ENCODE data around the gene PLEKHM3.

PLEKHM3 gene

DNA sequence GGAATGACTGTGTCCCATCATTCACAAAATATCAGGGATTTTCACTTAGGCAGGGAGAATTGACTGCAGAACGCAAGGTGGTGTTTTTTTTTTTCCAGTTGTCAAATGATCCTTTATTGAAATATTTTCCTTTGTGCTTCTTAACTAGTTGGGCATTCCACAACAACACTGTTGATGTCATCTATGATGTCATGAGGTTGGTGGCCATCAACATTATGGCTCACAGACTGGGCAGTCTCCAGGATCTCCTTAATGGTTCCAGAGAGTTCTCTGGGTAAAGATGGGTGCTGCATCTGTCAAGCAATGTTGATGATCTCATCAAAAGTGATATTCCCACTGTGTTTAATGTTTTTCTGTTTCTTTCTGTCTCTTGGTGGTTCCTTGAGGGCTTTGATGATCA lies 31.8 kb upstream of the PLEKHM3 start:
- Histone ChIP-seq H3K4me1 (ENCODE audit: control insufficient read depth in 2 of 2, insufficient read depth in 2 of 2, low read length in 2 of 2) (no peaks in the 10 kb centered on the region), H3K4me3 (ENCODE audit: low read length in 2 of 2) (no peak overlapping the region), H3K9ac (ENCODE audit: low read depth in 1 of 2, low read length in 2 of 2) (no peak overlapping the region), H3K27ac (ENCODE audit: low read depth in 2 of 2, low read length in 2 of 2) (no peak overlapping the region), H3K9me3 (ENCODE audit: control insufficient read depth in 2 of 2, low read length in 2 of 2) (no peaks in the 10 kb centered on the region), H3K36me3 (ENCODE audit: control insufficient read depth in 2 of 2, insufficient read depth in 2 of 2, low read length in 2 of 2) (no peaks in the 10 kb centered on the region), H3K27me3 (ENCODE audit: control insufficient read depth in 2 of 2, insufficient read depth in 2 of 2, low read length in 2 of 2) (no peaks in the 10 kb centered on the region)

DNA sequence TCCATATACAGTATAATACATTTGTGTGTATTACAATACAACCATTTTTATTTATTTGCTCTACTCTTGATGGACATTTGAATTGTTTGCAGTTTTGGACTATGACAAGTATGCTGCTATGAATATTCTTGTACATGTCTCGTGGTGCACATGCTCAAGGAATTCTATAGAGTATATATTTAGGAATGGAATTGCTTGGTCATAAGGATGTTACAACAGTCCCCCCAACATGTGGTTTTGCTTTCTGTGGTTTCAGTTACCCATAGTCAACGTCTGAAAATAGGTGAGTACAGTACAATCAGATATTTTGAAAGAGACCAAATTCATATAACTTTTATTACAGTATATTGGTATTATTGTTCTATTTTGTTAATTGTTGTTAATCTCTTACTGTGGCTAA lies 24.1 kb upstream of the PLEKHM3 start:
- Histone ChIP-seq H3K27ac (ENCODE audit: low read depth in 2 of 2, low read length in 2 of 2) (no peak overlapping the region), H3K36me3 (ENCODE audit: control insufficient read depth in 2 of 2, insufficient read depth in 2 of 2, low read length in 2 of 2) (no peaks in the 10 kb centered on the region), H3K9me3 (ENCODE audit: control insufficient read depth in 2 of 2, low read length in 2 of 2) (no peaks in the 10 kb centered on the region), H3K9ac (ENCODE audit: low read depth in 1 of 2, low read length in 2 of 2) (no peak overlapping the region), H3K27me3 (ENCODE audit: control insufficient read depth in 2 of 2, insufficient read depth in 2 of 2, low read length in 2 of 2) (no peaks in the 10 kb centered on the region), H3K4me3 (ENCODE audit: low read length in 2 of 2) (no peak overlapping the region), H3K4me1 (ENCODE audit: control insufficient read depth in 2 of 2, insufficient read depth in 2 of 2, low read length in 2 of 2) (peaks cover 4 to 8% of the 10 kb centered on the region in 2 donors)

DNA sequence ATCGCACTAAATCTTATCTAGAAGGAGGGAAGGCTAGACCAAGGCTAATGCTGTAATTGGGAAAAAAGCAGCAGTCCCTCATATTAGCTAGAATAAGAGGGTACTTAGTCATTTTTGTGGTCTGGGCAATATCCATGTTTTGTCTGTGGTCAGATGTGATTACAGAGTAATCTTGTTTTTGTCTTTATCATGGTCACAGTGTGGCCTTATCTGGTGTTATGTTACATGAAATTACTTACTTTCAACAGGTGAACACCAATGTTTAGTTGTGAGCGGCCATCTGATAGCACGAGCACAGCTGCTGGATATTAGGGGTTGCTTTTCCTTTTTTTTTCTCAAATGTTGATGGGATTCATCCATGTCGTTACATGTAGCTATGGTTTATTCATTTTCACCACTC lies 23.7 kb upstream of the PLEKHM3 start:
- peaks cover 4 to 8% of the 10 kb centered on the region in 2 donors for H3K4me1 ChIP-seq (ENCODE audit: control insufficient read depth in 2 of 2, insufficient read depth in 2 of 2, low read length in 2 of 2)
- H3K4me3 ChIP-seq (ENCODE audit: low read length in 2 of 2), result no peak overlapping the region
- H3K27me3 ChIP-seq (ENCODE audit: control insufficient read depth in 2 of 2, insufficient read depth in 2 of 2, low read length in 2 of 2), result no peaks in the 10 kb centered on the region
- no peak overlapping the region for H3K27ac ChIP-seq (ENCODE audit: low read depth in 2 of 2, low read length in 2 of 2)
- H3K9ac ChIP-seq (ENCODE audit: low read depth in 1 of 2, low read length in 2 of 2), result no peak overlapping the region
- no peaks in the 10 kb centered on the region for H3K9me3 ChIP-seq (ENCODE audit: control insufficient read depth in 2 of 2, low read length in 2 of 2)
- no peaks in the 10 kb centered on the region for H3K36me3 ChIP-seq (ENCODE audit: control insufficient read depth in 2 of 2, insufficient read depth in 2 of 2, low read length in 2 of 2)

DNA sequence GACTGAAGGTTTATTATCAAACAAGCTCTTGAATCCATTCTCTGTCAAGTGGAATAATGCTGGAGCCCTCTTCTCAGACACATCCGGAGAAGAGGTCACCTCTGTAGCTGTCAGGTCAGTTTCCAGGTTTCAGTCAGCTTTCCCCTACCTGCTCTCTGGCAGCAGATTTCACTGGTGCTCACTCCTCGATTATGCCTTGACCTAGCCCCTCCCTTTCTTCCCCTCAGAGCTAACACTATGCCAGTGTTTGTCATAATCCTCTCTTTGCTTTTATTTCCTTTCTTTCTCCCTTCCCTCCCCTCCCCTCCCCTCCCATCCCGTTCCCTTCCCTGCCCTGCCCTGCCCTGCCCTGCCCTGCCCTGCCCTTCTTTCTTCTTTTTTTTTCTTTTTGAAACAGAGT lies 22.5 kb upstream of the PLEKHM3 start:
- Histone ChIP-seq H3K36me3 (ENCODE audit: control insufficient read depth in 2 of 2, insufficient read depth in 2 of 2, low read length in 2 of 2) (no peaks in the 10 kb centered on the region), H3K27ac (ENCODE audit: low read depth in 2 of 2, low read length in 2 of 2) (peak overlapping the region; percentile 67), H3K4me3 (ENCODE audit: low read length in 2 of 2) (no peak overlapping the region), H3K9me3 (ENCODE audit: control insufficient read depth in 2 of 2, low read length in 2 of 2) (no peaks in the 10 kb centered on the region), H3K9ac (ENCODE audit: low read depth in 1 of 2, low read length in 2 of 2) (peak overlapping the region in 1 of 2 donors; percentile 48), H3K4me1 (ENCODE audit: control insufficient read depth in 2 of 2, insufficient read depth in 2 of 2, low read length in 2 of 2) (peaks cover 4 to 8% of the 10 kb centered on the region in 2 donors), H3K27me3 (ENCODE audit: control insufficient read depth in 2 of 2, insufficient read depth in 2 of 2, low read length in 2 of 2) (no peaks in the 10 kb centered on the region)

DNA sequence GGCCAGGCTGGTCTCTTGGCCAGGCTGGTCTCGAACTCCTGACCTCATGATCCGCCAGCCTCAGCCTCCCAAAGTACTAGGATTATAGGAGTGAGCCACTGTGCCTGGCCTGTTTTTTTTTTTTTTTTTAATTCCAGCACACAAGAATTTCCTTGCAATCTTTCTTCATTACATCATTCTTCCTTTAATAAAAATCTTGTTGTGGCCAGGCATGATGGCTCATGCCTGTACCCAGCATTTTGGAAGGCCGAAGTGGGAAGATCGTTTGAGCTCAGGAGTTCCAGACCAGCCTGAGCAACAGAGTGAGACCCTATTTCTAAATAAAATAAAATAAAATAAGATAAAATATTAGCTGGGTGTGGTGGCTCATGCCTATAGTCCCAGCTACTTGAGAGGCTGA lies 21.4 kb upstream of the PLEKHM3 start:
- no peak overlapping the region for H3K9ac ChIP-seq (ENCODE audit: low read depth in 1 of 2, low read length in 2 of 2)
- H3K4me1 ChIP-seq (ENCODE audit: control insufficient read depth in 2 of 2, insufficient read depth in 2 of 2, low read length in 2 of 2), result peaks cover 4 to 8% of the 10 kb centered on the region in 2 donors
- no peak overlapping the region for H3K27ac ChIP-seq (ENCODE audit: low read depth in 2 of 2, low read length in 2 of 2)
- H3K9me3 ChIP-seq (ENCODE audit: control insufficient read depth in 2 of 2, low read length in 2 of 2), result no peaks in the 10 kb centered on the region
- H3K36me3 ChIP-seq (ENCODE audit: control insufficient read depth in 2 of 2, insufficient read depth in 2 of 2, low read length in 2 of 2), result no peaks in the 10 kb centered on the region
- H3K4me3 ChIP-seq (ENCODE audit: low read length in 2 of 2), result no peak overlapping the region
- H3K27me3 ChIP-seq (ENCODE audit: control insufficient read depth in 2 of 2, insufficient read depth in 2 of 2, low read length in 2 of 2), result no peaks in the 10 kb centered on the region

DNA sequence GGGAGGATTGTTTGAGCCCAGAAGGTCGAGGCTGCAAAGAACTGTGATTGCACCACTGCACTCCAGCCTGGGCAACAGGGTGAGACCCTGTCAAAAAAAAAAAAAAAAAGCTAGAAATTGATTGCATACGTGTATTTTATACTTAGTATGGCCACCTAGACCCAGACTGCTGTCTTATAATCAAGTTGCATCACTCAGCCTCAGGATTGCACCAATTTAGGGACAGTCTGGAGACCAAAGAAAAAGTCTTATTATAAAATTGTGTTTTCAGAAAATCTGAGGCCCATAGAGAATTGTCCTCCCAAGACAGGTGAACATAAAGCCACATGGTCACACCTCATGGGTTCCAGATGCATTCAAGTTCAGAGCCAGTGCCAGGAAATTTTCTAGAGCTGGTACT lies 17.1 kb upstream of the PLEKHM3 start:
- Histone ChIP-seq H3K4me1 (ENCODE audit: control insufficient read depth in 2 of 2, insufficient read depth in 2 of 2, low read length in 2 of 2) (peaks cover 3 to 5% of the 10 kb centered on the region in 2 donors), H3K27me3 (ENCODE audit: control insufficient read depth in 2 of 2, insufficient read depth in 2 of 2, low read length in 2 of 2) (no peaks in the 10 kb centered on the region), H3K9ac (ENCODE audit: low read depth in 1 of 2, low read length in 2 of 2) (no peak overlapping the region), H3K9me3 (ENCODE audit: control insufficient read depth in 2 of 2, low read length in 2 of 2) (no peaks in the 10 kb centered on the region), H3K36me3 (ENCODE audit: control insufficient read depth in 2 of 2, insufficient read depth in 2 of 2, low read length in 2 of 2) (no peaks in the 10 kb centered on the region), H3K27ac (ENCODE audit: low read depth in 2 of 2, low read length in 2 of 2) (no peak overlapping the region), H3K4me3 (ENCODE audit: low read length in 2 of 2) (no peak overlapping the region)

DNA sequence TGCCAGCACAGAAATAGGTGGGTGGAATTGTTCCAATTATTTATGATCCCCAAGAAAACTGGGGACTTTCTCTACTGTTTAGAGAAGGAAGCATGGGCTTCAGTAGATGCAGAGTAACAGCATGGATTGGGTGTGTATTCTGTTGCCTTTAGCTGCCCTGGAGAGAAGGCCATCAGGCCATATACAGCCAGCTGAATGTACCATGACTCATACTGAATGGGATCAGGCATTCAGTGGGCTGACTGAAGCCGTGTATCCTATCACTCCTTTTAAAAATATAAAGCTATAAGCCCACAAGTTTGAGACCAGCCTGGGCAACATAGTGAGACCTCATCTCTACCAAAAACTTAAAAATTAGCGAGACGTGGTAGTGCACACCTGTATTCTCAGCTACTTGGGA lies 16.7 kb upstream of the PLEKHM3 start:
- H3K27ac ChIP-seq (ENCODE audit: low read depth in 2 of 2, low read length in 2 of 2), result no peak overlapping the region
- peaks cover 0 to 2% of the 10 kb centered on the region in 2 donors for H3K4me1 ChIP-seq (ENCODE audit: control insufficient read depth in 2 of 2, insufficient read depth in 2 of 2, low read length in 2 of 2)
- no peaks in the 10 kb centered on the region for H3K36me3 ChIP-seq (ENCODE audit: control insufficient read depth in 2 of 2, insufficient read depth in 2 of 2, low read length in 2 of 2)
- no peak overlapping the region for H3K9ac ChIP-seq (ENCODE audit: low read depth in 1 of 2, low read length in 2 of 2)
- H3K27me3 ChIP-seq (ENCODE audit: control insufficient read depth in 2 of 2, insufficient read depth in 2 of 2, low read length in 2 of 2), result no peaks in the 10 kb centered on the region
- H3K4me3 ChIP-seq (ENCODE audit: low read length in 2 of 2), result no peak overlapping the region
- H3K9me3 ChIP-seq (ENCODE audit: control insufficient read depth in 2 of 2, low read length in 2 of 2), result no peaks in the 10 kb centered on the region

DNA sequence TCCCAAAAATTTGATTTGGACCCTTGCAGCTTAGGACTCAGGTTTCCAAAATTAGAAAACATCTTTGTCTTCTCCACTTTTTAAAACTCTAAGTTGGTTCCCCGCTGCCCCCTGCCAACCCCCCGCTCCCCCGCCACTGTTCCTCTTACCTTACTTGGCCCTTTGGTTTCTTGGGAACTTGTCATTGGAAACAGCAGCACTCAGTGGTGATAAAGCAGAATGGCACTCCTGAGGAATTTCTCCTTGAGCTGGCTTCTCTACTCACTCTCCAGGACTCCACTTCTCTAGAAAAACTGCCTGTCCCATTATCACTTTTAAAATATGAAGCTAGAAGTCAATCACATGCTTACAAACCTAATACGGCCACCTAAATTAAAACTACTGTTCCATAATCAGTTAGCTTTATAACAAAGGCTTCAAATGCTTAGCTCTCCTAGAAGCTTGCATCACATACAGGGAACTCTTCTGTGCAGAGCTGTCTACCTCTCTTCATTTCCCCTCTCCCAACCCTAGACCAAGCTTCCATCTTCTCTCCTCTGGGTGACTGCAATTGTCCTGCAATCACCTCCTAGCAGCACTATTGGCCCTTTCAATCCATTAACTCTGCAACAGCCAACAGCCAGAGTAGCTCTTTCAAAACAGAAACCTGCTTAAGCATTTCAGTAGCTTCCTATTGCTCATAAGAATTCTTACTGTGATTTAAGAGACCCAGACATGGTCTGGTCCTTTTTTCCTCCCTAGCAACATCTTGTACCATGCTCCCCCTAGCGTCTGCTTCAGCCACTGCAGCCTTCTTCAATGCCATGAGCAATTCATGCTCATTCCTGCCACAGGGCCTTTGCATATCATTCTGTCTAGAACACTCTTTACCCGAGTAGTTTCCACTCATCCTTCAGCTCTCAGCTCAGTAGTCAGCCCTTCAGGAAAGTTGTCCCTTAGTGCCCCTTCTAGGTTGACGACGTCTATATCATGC lies 15.2 kb upstream of the PLEKHM3 start:
- H3K4me3 ChIP-seq (ENCODE audit: low read length in 2 of 2), result no peak overlapping the region
- H3K4me1 ChIP-seq (ENCODE audit: control insufficient read depth in 2 of 2, insufficient read depth in 2 of 2, low read length in 2 of 2), result peaks cover 0 to 2% of the 10 kb centered on the region in 2 donors
- H3K9me3 ChIP-seq (ENCODE audit: control insufficient read depth in 2 of 2, low read length in 2 of 2), result no peaks in the 10 kb centered on the region
- no peak overlapping the region for H3K9ac ChIP-seq (ENCODE audit: low read depth in 1 of 2, low read length in 2 of 2)
- H3K27me3 ChIP-seq (ENCODE audit: control insufficient read depth in 2 of 2, insufficient read depth in 2 of 2, low read length in 2 of 2), result no peaks in the 10 kb centered on the region
- no peak overlapping the region for H3K27ac ChIP-seq (ENCODE audit: low read depth in 2 of 2, low read length in 2 of 2)
- H3K36me3 ChIP-seq (ENCODE audit: control insufficient read depth in 2 of 2, insufficient read depth in 2 of 2, low read length in 2 of 2), result no peaks in the 10 kb centered on the region

DNA sequence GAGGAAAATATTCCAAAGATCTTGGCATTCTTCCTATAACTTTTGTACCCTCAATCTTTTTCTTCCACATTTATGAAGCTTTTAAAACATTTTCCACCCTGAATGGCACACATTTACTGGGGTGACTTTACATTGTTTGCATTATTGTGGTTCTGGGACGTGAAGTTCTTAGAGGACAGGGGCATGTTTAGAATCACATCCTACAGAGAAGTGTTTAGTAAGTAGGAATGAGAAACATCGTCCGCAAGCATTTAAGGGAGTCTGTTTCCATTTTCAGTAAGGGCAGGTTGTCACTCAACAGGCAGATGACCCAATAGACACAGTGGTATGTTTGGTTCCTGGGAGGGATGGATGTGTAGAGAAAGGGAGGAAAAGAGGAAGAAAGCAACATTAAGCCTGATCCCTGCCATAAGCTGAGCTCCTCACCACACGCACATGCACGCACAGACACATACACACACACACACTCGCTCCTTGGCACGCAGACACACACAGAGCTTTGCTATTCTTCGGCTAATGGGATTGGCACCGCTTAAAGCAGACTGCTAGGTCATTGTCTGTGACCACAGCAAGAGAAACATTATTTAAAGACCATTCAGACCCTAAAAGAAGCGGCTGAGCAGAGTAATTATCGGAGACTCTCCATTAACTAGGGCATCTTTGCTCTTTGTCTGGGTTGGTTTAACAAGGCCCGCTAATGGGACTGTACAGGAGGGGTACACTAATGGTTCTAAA lies 14.2 kb upstream of the PLEKHM3 start:
- Histone ChIP-seq H3K4me3 (ENCODE audit: low read length in 2 of 2) (no peak overlapping the region), H3K27me3 (ENCODE audit: control insufficient read depth in 2 of 2, insufficient read depth in 2 of 2, low read length in 2 of 2) (no peaks in the 10 kb centered on the region), H3K9me3 (ENCODE audit: control insufficient read depth in 2 of 2, low read length in 2 of 2) (peaks cover 0 to 2% of the 10 kb centered on the region in 2 donors), H3K36me3 (ENCODE audit: control insufficient read depth in 2 of 2, insufficient read depth in 2 of 2, low read length in 2 of 2) (no peaks in the 10 kb centered on the region), H3K27ac (ENCODE audit: low read depth in 2 of 2, low read length in 2 of 2) (no peak overlapping the region), H3K9ac (ENCODE audit: low read depth in 1 of 2, low read length in 2 of 2) (no peak overlapping the region), H3K4me1 (ENCODE audit: control insufficient read depth in 2 of 2, insufficient read depth in 2 of 2, low read length in 2 of 2) (peaks cover 0 to 2% of the 10 kb centered on the region in 2 donors)

Measured in mucosa of rectum (tissue), 2 donors.